A549 (cell line): ENCODE data around the gene CCDC43.

Experiments
- TF ChIP-seq, protein P1 (sequence below): fragments of >200 bp; sonication (Bioruptor Twin); formaldehyde crosslinking; IDR thresholded peaks from 3 replicates; pipeline ENCODE4 v1.5.1; 2016
- TF ChIP-seq, protein P2 (sequence below): IDR thresholded peaks from 2 replicates; pipeline ENCODE4 v1.6.1; 2012; ENCODE audit warnings: low read depth, borderline replicate concordance

DNA sequence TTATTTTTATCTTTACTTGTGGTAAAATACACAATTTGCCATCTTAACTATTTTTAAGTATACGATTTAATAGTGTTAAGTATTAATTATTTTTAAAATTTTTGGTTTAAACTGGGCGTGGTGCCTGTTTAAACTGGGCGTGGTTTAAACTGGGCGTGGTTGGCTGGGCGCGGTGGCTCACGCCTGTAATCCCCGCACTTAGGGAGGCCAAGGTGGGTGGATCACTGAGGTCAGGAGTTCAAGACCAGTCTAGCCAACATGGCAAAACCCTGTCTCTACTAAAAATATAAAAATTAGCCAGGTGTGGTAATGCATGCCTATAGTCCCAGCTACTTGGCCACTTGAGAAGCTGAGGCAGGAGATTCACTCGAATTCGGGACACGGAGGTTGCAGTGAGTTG is 4.0 kb upstream of the CCDC43 start:
- TF ChIP-seq, protein P1, sequence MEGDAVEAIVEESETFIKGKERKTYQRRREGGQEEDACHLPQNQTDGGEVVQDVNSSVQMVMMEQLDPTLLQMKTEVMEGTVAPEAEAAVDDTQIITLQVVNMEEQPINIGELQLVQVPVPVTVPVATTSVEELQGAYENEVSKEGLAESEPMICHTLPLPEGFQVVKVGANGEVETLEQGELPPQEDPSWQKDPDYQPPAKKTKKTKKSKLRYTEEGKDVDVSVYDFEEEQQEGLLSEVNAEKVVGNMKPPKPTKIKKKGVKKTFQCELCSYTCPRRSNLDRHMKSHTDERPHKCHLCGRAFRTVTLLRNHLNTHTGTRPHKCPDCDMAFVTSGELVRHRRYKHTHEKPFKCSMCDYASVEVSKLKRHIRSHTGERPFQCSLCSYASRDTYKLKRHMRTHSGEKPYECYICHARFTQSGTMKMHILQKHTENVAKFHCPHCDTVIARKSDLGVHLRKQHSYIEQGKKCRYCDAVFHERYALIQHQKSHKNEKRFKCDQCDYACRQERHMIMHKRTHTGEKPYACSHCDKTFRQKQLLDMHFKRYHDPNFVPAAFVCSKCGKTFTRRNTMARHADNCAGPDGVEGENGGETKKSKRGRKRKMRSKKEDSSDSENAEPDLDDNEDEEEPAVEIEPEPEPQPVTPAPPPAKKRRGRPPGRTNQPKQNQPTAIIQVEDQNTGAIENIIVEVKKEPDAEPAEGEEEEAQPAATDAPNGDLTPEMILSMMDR = no peak
- TF ChIP-seq, protein P2, sequence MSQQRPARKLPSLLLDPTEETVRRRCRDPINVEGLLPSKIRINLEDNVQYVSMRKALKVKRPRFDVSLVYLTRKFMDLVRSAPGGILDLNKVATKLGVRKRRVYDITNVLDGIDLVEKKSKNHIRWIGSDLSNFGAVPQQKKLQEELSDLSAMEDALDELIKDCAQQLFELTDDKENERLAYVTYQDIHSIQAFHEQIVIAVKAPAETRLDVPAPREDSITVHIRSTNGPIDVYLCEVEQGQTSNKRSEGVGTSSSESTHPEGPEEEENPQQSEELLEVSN = no peak
